Measurements from ENCODE around the gene ANKRD45.

ANKRD45 gene

GRCh38 chr1:173573596-173573995 is 96.1 kb downstream of the ANKRD45 start:
- Histone ChIP-seq H3K36me3 (ENCODE audit: control insufficient read depth, low read length) (no peaks in the 10 kb centered on the region), H3K27ac (ENCODE audit: low read depth, low read length) (no peak overlapping the region), H4K20me1 (ENCODE audit: control insufficient read depth, insufficient read depth, low read depth, low read length) (no peaks in the 10 kb centered on the region), H3K4me2 (ENCODE audit: low read length) (no peak overlapping the region), H3F3A (ENCODE audit: control insufficient read depth, insufficient read depth) (no peaks in the 10 kb centered on the region), H3K9me3 (ENCODE audit: control insufficient read depth, insufficient read depth, low read length) (no peaks in the 10 kb centered on the region), H3K79me2 (ENCODE audit: control insufficient read depth, low read length) (no peaks in the 10 kb centered on the region), H3K4me3 (ENCODE audit: low read length) (no peak overlapping the region), H3K27me3 (ENCODE audit: control insufficient read depth, low read length) (peaks cover 3% of the 10 kb centered on the region; the same call in 1 of the 2 replicates), H3K9me2 (replicated peaks; ENCODE audit: control insufficient read depth, low read length) (no peaks in the 10 kb centered on the region), H3K4me1 (ENCODE audit: control insufficient read depth, low read length) (no peaks in the 10 kb centered on the region)
- TF ChIP-seq EZH2phosphoT487 (IDR thresholded peaks at IDR 0.05; ENCODE audit: borderline replicate concordance, low read length): no peak
- TF ChIP-seq CTCF (IDR thresholded peaks at IDR 0.05; ENCODE audit: low read depth, low read length, poor library complexity, severe bottlenecking): no peak

GRCh38 chr1:173572201-173572873 is 97.3 kb downstream of the ANKRD45 start:
- Histone ChIP-seq H3K9me2 (replicated peaks; ENCODE audit: control insufficient read depth, low read length) (no peaks in the 10 kb centered on the region), H3K4me3 (ENCODE audit: low read length) (no peak overlapping the region), H3K36me3 (ENCODE audit: control insufficient read depth, low read length) (no peaks in the 10 kb centered on the region), H3F3A (ENCODE audit: control insufficient read depth, insufficient read depth) (no peaks in the 10 kb centered on the region), H3K4me1 (ENCODE audit: control insufficient read depth, low read length) (no peaks in the 10 kb centered on the region), H4K20me1 (ENCODE audit: control insufficient read depth, insufficient read depth, low read depth, low read length) (no peaks in the 10 kb centered on the region), H3K27ac (ENCODE audit: low read depth, low read length) (no peak overlapping the region), H3K9me3 (ENCODE audit: control insufficient read depth, insufficient read depth, low read length) (no peaks in the 10 kb centered on the region), H3K79me2 (ENCODE audit: control insufficient read depth, low read length) (no peaks in the 10 kb centered on the region), H3K4me2 (ENCODE audit: low read length) (no peak overlapping the region), H3K27me3 (ENCODE audit: control insufficient read depth, low read length) (no peaks in the 10 kb centered on the region)
- TF ChIP-seq EZH2phosphoT487 (IDR thresholded peaks at IDR 0.05; ENCODE audit: borderline replicate concordance, low read length) (no peak), CTCF (IDR thresholded peaks at IDR 0.05; ENCODE audit: low read depth, low read length, poor library complexity, severe bottlenecking) (no peak)

- Histone ChIP-seq H3K9me2 (replicated peaks; ENCODE audit: control insufficient read depth, low read length) (no peaks in the 10 kb centered on the region), H3K27me3 (ENCODE audit: control insufficient read depth, low read length) (no peaks in the 10 kb centered on the region), H3K27ac (ENCODE audit: low read depth, low read length) (no peak overlapping the region), H3K4me3 (ENCODE audit: low read length) (no peak overlapping the region), H4K20me1 (ENCODE audit: control insufficient read depth, insufficient read depth, low read depth, low read length) (no peaks in the 10 kb centered on the region), H3K9me3 (ENCODE audit: control insufficient read depth, insufficient read depth, low read length) (no peaks in the 10 kb centered on the region), H3K79me2 (ENCODE audit: control insufficient read depth, low read length) (no peaks in the 10 kb centered on the region), H3F3A (ENCODE audit: control insufficient read depth, insufficient read depth) (no peaks in the 10 kb centered on the region), H3K4me1 (ENCODE audit: control insufficient read depth, low read length) (no peaks in the 10 kb centered on the region), H3K4me2 (ENCODE audit: low read length) (no peak overlapping the region), H3K36me3 (ENCODE audit: control insufficient read depth, low read length) (no peaks in the 10 kb centered on the region)
- TF ChIP-seq CTCF (IDR thresholded peaks at IDR 0.05; ENCODE audit: low read depth, low read length, poor library complexity, severe bottlenecking) (no peak), EZH2phosphoT487 (IDR thresholded peaks at IDR 0.05; ENCODE audit: borderline replicate concordance, low read length) (no peak)
These were observed 99.2 kb downstream of the ANKRD45 start for GRCh38 chr1:173570370-173571007.
